AG10803 (cell line): Measurements from ENCODE around the gene MERTK.
A peak's percentile ranks its signal among the peaks of the same experiment; 100 is the strongest.

ENCODE experiments used
- DNase-seq: peaks from one replicate; pipeline ENCODE4 v3.0.0; 2010; ENCODE audit warnings: low read depth
- H3K4me3 ChIP-seq: 2 replicates; pipeline ENCODE4 v1.5.1; 2011; ENCODE audit warnings: mild to moderate bottlenecking, low read length, control low read depth
- TF ChIP-seq, protein P1 (sequence below): conservative IDR thresholded peaks from 2 replicates; pipeline ENCODE4 v1.5.1; 2011; ENCODE audit warnings: mild to moderate bottlenecking, low read length, control low read depth, inconsistent platforms

The MERTK gene

DNA sequence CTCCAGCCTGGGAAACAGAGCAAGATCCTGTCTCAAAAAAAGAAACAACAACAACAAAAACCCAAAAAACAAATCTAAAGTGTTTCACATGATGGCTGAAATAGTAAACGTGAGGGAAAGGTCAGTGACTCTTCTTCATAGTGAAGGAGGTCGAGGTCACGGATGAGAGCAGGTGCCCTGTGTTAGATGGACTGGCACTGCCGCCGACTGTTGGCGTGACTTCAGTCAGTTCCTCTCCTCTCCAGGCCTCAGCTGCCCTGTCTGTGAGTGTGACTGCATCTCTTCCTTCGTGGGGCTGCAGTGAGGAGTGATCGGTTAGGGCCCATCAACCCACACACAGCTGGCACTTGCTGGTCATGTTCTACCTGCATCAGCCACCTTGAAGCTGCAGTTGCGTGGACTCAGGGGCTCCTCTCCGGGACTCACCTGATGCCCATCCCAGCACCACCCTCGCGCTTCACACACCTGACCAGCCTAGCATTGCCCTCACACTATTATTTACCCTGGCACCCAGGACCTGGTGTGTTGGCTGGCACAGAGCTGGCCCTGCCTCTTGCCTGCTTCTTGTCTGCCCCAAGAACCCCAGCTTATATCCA lies 126.6 kb downstream of the MERTK start:
- DNase-seq: no peak

DNA sequence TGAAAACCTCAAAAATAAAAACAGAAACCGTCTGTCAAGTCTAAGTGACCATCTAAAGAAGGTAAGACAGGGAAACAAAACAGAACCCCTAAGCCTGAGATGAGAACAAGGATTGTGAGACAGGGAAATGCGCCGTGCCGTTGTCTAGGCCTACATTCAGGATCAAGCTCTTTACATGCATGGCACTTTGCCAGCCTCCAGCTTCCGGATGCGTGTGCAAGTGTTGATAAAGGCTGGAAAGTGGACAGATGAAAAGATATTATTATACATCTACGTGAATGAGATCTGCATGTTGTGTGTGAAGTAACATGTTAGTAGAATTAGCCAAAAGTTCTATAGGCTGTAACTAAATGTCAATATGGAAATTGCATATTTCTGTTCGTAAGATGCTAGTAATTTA lies 128.1 kb downstream of the MERTK start:
- H3K4me3 ChIP-seq: no peak overlapping the region
- TF ChIP-seq, protein P1, sequence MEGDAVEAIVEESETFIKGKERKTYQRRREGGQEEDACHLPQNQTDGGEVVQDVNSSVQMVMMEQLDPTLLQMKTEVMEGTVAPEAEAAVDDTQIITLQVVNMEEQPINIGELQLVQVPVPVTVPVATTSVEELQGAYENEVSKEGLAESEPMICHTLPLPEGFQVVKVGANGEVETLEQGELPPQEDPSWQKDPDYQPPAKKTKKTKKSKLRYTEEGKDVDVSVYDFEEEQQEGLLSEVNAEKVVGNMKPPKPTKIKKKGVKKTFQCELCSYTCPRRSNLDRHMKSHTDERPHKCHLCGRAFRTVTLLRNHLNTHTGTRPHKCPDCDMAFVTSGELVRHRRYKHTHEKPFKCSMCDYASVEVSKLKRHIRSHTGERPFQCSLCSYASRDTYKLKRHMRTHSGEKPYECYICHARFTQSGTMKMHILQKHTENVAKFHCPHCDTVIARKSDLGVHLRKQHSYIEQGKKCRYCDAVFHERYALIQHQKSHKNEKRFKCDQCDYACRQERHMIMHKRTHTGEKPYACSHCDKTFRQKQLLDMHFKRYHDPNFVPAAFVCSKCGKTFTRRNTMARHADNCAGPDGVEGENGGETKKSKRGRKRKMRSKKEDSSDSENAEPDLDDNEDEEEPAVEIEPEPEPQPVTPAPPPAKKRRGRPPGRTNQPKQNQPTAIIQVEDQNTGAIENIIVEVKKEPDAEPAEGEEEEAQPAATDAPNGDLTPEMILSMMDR: no peak
- no peak for DNase-seq

More for the DNA sequence above, 126.6 kb downstream of the MERTK start:
- no peak overlapping the region for H3K4me3 ChIP-seq
- TF ChIP-seq, protein P1: no peak

DNA sequence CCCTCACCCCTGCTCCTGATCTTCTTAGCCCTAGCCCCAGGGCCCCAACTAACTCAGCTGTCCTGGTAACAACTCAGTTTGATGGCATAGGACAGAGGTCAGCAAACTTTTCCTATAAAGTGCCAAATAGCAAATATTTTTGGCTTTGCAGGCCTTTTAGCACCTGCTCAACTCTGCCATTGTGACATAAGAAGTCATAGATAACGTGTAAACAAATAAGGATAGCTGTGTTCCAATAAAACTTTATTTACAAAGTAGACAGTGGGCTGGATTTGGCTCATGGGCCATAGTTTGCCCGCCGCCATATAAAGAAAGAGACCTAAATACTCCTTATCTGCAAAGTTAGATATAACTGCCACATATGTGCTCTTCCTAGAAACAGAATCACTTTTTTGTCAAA lies 129.4 kb downstream of the MERTK start:
- TF ChIP-seq, protein P1: no peak
- H3K4me3 ChIP-seq: no peak overlapping the region
- DNase-seq: no peak

DNA sequence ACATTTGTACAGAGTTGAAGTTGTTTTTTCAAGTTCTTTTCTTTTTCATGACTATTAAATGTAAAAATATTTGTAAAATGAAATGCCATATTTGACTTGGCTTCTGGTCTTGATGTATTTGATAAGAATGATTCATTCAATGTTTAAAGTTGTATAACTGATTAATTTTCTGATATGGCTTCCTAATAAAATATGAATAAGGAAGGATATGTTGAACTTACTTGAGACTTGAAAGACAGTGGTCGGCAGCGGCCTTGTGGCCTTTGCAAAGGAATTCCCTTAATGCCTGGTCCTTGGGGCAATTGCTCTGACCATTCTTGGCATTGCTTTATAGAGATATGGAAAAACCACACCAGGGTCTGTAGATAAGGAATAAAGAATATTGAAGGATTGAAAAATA lies 130.8 kb downstream of the MERTK start:
- no peak for DNase-seq
- no peak overlapping the region for H3K4me3 ChIP-seq
- TF ChIP-seq, protein P1: no peak

DNA sequence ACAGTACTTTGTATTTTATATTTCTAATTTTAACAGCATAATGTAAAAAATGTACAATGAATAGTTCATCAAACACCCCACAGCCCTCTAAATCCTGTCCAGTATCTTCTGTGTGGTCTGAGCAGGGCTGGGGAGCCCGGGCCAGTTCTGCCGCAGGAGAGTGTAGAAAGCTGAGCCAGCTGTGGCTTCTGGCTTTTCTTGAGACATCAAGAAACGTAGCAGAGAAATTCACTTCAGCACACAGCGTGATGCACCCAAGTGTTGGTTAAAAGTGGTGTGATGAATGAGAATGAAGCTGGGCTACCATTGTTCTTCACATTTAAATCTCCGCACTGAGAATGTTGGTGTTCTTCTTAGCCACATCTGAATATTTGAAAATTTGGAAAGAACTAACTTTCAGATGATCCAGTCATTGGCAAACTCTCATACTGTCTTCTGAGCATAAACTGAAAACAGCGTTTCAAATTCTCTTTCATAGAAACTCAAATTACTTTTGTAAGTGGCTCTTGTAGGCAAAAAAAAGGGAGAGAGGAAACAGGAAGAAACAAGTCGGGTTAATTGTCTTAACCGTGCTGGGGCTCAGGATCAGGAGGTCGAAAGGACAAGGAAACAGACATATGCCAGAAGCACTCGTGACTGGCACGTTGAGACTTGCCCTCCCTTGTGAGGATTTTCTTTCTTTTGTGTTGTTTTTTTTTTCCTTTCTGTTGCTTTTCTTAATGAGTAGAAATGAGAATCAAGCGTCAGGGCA lies 133.2 kb downstream of the MERTK start:
- DNase-seq: peak; percentile 21
- TF ChIP-seq, protein P1: no peak
- no peak overlapping the region for H3K4me3 ChIP-seq

DNA sequence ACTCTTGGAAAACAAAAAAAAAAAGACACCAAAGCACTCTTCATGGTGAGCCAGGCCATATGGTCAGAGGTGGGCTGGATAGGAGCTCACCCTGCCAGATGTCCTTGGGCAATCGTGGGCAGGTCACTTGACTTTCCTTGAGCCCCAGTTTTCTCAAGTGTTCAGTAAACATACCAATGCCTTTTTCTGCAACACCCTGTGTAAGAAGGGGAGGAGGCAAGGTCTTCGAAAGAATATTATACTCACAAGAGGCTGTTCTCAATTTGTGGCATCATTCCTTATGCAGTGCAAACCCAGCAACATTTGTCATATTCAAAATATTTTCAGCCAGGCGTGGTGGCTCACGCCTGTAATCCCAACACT lies 133.8 kb downstream of the MERTK start:
- peak; percentile 46 for DNase-seq
- no peak overlapping the region for H3K4me3 ChIP-seq
- TF ChIP-seq, protein P1: no peak
